Measurements from ENCODE around the gene KDM1B.
A peak's percentile ranks its signal among the peaks of the same experiment; 100 is the strongest.
"Not testable (repeated sequence)": the region's sequence is repeated elsewhere in the genome, so short reads cannot be mapped to it uniquely, and the experiment has no call there.

The KDM1B gene

DNA sequence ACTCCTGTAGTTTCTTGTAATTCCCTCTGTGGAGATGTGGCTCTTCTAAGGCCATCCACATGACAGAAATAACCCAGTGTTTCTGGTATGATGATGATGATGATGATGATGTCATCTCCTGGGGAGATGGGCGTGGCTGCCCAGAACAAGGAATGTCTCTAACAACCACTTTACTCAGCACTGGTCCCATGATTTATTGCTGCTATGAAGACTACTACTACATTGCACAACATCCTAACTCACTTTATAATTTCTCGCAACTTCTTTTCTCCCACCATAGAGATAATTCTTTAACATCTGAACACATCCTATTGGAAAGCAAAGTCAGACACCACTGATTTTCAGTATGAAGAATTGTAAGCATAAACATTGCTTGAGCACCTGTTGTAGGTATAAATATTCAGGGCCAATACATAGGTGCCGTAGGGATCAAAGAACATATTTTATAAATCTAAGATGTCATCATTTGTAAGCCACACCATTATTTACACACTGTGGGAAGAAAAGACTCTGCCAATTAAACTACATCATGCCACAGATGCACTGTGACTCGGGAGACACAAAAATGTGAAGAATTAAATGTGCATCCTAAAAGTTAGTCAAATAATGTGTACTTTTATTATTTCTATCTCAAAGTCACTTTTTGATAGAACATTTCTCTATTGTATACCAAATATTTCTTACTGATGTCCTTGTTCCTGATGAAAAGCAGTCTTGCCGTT is 6.8 kb upstream of the KDM1B start:
- ATAC-seq (no peak), DNase-seq (no peak)

DNA sequence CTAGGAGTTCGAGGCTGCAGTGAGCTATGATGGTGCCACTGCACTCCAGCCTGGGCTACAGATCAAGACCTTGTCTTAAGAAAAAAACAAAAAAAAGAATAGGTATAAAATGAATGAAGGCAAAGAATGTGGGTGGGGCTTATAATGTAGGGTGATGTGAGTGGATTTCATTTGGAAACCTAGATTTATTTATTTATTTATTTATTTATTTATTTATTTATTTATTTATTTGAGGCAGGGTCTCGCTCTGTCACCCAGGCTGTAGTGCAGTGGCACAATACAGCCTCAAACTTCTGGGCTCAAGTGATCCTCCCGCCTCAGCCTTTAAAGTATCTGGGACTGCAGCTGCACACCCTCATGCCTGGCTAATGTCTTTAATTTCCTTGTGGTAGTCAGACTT is 3.8 kb upstream of the KDM1B start:
- not testable (repeated sequence) for DNase-seq, ATAC-seq

DNA sequence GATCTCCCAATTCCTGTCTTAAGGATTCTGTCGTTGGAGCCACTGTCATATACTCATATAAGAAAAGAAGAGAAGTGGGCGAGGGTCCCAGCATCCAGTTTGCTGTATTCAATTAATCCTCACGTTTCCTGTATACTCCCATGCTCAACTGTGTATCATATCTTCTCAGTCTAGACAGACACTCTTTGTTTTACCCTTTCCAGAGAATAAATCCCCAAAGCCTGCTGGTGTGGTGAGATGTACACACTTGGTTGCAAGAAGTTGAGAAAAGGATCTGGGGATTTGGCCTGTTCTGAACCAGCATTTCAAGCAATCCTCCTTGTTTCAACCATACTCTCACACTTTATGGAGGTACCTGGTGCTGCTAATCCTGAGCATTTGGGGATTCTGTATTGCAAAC is 3.4 kb upstream of the KDM1B start:
- ATAC-seq: no peak

DNA sequence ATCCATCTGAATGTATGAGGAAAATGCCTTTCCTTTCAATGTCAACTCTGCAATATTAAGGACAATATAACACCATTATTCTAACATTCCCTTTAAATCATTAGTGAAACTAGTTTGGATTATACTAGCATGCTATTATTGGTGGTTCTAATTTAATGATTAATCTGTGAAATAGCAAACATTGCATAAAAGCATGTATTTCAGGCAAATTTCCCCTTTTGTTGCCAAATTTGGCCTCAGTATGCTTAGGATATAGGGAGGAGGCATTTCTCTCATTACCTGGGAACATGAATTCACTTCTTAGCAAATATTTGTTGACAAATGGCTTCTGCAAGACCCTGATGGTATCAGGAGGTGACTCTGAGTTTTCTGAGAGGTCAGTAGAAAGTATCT is 1.9 kb upstream of the KDM1B start:
- DNase-seq: no peak
- no peak for ATAC-seq

More for the DNA sequence above, 3.4 kb upstream of the KDM1B start:
- no peak for DNase-seq

DNA sequence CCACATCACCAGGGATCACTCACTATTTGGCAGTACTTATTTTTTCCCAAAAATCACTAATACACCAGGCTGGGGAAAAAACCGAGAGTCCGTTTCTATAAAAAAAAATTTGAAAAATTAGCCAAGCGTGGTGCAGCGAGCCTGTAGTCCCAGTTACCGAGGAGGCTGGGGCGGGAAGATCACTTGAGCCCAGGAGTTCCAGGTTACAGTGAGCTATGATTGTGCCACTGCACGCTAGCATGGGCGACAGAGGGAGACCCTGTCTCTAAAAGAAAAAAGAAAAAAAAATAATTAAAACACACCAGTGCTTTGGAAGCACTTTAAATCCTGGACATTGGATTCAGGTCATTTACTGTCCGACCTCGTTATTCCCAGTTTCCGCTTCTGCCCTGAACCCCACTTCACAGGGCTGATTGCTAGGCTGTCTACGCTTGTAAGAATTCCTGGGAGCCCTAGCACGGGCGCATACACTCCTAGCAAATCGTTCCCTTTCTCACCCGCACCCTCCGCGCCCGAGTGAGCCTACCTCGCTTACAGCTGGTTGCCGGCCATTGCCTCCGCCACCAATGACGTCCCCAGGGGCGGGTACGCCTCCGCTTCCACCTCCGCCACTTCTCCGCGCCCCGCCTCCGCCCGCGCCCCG is 594 bp upstream of the KDM1B start, which contains the start of gene TPMT:
TSS of gene TPMT (minus strand) at position 571 of the 643 bp plus-strand sequence. CDS start 5,950 bp downstream, outside the sequence.
- ATAC-seq: no peak
- DNase-seq: peak; percentile 16

DNA sequence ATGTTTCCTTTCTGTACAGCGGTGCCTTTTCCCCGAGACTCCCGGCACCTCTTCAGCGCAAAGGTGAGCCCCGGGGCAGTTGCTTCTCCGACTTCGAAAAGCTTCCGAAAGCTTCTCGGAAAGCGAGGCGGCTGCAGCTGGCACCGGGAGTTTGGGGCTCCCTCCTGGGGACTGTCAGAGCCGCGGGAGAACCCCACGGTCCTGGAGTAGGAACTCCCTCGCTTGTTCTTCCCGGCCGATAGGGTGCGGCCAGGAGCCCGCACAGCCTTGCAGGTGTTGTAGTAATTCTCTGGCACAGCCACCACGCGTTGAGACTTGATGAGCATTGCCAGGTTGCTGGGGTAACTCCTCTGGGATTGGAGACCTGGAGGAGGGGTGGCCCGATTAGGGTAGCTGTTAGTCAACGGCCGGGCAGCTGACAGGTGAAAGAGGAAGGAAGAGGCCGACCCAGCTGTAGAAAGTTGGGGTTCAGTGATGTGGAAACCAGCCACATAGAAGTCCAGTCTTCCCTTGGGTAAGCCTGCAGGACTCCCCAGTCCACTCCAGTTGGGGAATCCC is 721 bp downstream of the KDM1B start:
- DNase-seq: peak; percentile 57
- ATAC-seq: peak; percentile 12

DNA sequence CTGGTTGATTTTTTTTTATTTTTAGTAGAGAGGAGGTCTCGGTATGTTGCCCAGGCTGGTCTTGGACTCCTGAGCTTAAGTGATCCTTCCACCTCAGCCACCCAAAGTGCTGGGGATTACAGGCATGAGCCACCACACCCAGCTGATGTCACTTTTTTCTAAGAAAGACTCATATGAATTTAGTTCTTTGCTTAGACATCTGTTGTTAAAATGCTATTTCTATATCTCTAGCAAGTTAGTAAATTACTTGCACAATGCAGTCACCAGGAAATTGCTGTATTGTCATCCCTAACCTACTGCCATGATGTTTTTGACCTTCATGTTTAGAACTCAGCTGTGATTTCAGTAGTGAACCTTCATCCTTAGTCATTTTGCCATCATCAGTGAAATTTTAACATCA is 5.7 kb downstream of the KDM1B start:
- ATAC-seq (no peak), DNase-seq (no peak)

DNA sequence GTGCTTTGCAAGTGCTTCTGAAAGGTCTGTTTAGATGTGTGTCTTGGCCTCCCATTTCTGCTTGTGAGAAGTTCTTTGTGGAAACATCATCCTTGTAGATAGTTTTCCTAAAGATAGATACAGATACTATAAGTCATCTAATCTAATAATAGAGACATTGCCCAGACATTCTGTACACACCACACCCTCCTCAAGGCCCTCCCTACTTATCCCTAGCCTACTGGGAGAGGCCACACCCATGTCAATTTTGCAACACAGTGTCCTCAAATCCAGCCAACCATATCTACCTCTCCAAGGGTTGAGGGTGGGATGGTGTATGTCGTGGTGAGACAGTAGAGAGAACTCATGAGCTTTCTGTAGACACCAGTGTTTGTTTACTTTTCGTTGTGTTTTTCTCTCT is 6.2 kb downstream of the KDM1B start:
- ATAC-seq (no peak), DNase-seq (no peak)

DNA sequence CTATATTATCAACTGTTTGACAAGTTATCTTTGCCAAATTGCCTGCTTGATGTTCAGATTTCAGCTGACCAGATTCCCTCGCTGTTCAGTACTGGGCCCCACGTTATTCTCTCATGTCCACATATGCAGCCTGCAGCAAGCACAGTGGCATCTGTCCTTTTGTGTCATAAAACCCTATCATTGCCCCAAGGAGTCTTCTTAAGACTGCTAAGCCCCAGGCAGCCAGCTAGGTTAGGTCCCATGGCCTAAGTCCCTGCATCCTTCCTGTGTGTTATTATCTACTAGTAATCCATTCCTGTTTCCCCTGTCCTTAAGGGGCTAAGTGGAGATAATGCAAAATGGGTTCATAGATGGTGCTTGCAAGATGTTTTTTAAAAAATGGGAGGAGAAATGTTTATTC is 7.2 kb downstream of the KDM1B start:
- no peak for DNase-seq
- no peak for ATAC-seq

DNA sequence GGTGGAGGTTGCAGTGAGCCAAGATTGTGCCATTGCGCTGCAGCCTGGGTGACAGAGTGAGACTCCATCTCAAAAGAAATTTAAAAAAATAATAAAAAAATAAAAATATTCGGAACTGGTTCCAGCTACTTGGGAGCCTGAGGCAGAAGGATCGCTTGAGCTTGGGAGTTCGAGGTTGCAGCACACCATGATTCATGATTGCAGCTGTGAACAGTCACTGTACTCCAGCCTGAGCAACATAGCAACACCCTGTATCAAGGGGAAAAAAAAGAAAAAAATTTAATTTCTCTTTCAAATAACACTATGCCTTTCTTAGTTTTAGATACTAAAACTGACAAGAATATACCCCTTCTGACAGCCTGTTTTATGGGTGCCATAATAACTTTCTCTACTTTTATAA is 10.5 kb downstream of the KDM1B start:
- ATAC-seq: no peak

DNA sequence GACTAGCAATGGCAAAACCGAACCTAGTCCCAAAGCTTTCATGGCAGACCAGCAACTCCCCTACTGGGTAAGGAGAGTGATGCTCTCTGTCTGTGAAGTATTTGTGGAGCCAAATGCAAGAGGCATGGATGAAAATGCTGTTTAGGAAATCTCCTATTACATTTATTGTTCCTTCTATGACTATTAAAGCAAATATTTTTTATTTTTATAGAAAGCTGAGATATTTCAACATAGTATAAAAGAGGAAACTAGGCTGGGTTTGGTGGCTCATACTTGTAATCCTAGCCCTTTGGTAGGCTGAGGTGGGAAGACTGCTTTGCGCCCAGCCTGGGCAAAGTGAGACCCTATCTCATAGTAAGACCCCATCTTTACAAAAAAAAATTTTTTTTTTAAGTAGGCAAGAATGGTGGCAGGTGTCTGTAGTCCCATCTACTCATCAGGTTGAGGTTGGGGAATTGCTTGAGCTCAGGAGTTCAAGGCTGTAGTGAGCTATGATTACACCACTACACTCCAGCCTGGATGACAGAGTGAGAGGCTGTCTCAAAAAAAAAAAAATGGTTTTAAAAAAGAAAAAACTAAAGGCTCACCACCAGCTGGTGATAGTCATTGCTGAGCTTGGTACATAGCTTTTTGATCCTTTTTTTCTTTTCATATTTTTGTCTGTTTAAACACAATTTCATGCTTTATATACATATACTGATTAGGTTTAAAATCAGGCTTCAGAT is 11.3 kb downstream of the KDM1B start:
- ATAC-seq: no peak
- DNase-seq: no peak

More for the DNA sequence above, 10.5 kb downstream of the KDM1B start:
- no peak for DNase-seq

DNA sequence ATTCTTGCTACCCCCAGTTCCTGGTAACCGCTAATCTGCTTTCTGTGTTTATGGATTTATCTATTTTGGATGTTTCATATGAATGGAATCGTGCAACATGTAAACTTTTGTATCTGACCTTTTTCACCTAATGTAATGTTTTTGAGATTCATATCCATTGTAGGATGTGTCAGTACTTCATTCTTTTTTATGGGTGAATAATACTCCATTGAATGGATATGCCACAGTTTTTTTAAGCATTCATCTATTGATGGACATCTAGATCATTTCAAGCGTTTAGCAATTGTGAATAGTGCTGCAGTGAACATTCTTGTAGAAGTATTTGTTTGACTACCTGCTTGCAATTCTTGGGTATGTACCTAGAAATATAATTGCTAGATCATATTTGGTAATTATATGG is 13.0 kb downstream of the KDM1B start:
- ATAC-seq: no peak
- DNase-seq: no peak

DNA sequence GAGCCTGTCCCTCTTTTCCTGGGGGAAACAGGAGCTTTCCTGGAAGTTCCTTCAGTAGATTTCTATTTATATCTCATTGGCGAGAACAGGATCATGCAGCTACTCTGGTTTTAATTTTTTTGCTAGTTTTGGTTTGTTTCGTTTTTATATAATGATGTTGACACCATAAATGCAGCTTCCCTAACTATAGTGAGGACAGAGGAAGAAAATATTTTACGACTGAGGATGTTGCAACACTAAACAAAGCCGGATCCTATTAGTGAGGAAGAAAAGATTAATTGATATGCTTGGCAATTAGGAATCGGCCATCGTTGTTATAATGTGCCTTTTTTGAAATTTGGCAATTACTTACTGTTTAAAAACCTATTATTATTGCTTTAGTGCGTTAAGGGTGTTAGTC is 16.6 kb downstream of the KDM1B start:
- ATAC-seq: no peak
- DNase-seq: no peak

DNA sequence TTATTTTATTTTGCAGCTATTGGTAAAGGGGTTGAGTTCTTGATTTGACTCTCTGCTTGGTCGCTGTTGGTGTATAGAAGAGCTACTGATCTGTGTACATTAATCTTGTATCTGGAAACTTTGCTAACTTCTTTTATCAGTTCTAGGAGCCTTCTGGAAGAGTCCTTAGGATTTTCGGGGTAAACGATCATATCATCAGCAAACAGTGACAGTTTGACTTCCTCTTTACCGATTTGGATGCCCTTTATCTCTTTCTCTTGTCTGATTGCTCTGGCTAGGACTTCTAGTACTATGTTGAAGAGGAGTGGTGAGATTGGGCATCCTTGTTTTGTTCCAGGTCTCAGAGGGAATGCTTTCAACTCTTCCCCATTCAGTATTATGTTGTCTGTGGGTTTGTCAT is 21.0 kb downstream of the KDM1B start:
- DNase-seq: not testable (repeated sequence)

DNA sequence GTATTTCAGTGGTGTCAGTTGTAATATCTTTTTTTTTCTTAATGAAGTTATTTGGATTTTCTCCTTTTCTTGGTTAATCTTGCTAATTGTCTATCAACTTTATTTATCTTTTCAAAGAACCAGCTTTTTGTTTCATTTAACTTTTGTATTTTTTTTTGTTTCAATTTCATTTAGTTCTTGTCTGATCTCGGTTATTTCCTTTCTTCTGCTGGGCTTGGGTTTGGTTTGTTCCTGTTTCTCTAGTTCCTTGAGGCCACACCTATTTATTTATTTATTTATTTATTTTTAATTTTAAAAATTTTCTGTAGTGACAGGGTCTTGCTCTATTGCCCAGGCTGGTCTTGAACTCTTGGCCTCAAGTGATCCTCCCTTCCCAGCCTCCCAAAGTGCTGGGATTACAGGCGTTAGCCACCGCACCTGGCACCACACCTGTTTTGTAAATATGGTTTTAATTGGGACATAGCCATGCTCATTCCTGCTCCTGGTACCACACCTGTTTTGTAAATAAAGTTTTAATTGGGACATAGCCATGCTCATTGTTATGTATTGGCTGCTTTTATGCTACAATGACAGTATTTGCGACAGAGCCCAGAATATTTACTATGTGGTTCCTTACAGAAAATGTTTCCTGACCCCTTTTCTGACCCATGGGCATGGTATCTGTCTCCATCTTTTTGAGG is 22.2 kb downstream of the KDM1B start:
- DNase-seq: no peak
- no peak for ATAC-seq

More for the DNA sequence above, 21.0 kb downstream of the KDM1B start:
- ATAC-seq: not testable (repeated sequence)

DNA sequence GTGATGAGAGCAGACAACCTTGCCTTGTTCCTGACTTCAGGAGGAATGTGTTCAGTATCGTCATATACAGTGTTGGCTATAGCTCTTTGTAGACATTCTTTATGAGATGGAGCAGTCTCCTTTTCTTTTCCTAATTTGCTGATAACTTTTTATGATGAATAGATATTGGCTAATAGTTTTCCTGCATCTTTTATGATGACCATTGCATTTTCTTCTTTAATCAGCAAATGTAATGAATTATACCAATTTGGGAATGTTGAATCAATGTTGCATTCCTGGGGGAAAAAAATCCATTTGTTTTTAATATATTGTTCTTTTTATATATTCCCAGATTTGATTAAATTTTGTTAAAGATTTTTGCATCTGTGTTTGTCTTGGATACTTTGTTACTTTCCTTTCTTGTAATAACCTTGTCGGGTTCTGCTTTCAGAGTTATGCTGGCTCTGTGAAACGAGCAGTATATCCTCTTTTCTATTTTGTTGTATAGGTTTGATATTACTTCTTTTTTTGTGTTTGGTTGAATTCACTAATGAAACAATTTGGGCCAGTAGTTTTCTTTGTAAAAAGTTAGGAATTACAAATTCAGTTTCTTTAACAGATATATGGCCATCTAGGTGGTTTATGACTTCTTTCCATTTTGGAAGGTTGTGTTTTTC is 23.9 kb downstream of the KDM1B start:
- no peak for ATAC-seq

DNA sequence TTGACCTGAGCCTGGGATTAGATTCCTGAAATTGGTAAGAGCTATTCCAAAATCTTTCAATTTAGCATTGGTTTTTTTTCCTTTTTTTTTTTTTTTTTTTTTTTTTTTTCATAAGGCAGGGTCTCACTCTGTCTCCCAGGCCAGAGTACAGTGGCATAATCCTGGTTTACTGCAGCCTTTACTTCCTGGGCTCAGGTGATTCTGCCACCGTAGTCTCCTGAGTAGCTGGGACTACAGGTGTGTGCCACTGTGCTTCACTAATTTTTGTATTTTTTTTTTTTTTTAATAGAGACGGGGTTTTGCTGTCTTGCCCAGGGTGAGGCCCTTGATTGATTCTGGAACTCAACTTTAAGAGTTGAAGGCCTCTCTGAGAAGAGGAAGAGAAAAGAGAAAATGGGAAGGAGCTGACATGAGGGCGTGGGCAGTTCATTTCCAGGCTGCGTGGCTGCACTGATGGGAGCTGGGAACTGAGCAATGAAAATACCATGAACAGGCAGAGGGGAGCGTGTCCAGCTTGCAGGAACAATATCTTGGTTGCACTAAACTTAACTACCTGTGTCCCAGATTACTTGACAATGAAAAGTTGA is 24.6 kb downstream of the KDM1B start:
- ATAC-seq: no peak
- no peak for DNase-seq

More for the DNA sequence above, 23.9 kb downstream of the KDM1B start:
- DNase-seq: no peak

DNA sequence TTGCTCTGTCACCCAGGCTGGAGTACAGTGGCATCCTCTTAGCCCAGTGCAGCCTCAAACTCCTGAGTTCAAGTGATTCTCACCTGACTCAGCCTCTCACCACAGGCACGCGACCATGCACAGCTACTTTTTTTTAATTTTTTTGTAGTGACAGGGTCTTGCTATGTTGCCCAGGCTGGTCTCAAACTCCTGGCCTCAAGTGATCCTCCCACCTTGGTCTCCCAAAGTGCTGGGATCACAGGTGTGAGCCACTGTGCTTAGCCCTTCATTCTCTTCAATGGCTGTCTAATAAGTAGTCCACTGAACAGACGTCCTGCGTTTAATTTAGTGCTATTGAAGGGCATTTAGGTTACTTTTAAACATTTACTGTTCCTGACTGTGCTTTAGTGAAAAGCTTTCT is 27.3 kb downstream of the KDM1B start:
- ATAC-seq (no peak), DNase-seq (no peak)

DNA sequence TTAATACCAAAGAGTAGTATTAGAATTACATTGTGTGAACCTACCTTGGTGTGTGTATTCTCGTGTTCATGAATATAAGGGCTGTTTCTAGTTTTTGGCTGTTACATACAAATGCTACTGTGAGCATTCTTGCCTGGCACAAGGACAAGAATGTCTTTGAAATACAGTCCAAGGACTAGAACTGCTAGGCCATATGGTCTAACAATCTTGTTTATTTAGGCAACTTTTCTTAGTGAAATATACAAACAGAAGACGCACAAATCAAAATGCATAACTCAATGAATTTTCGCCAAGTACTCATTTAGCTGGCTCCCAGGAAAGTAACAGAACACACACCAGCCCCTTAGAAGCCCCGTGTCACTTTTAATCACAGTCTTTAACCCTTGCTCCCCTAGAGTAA is 28.5 kb downstream of the KDM1B start:
- DNase-seq: no peak
- no peak for ATAC-seq

DNA sequence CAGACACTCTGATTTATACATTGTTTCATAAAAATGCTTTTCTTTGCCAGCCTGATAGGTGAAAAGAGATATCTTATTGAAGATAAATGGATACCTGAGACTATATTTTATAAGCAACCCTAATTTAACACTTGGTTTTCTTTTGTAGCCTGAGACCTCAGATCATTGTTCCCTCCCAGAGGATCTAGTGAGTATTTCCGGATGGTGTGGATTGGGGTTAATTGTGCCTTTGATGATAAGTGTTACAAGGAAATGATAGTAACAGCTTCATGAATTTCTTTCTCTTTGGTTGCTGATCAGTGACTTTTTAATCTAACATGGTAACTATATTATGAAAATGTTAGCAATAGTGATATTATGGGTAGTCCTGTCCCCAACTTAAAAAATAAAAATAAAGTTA is 30.4 kb downstream of the KDM1B start:
- DNase-seq (no peak), ATAC-seq (no peak)

DNA sequence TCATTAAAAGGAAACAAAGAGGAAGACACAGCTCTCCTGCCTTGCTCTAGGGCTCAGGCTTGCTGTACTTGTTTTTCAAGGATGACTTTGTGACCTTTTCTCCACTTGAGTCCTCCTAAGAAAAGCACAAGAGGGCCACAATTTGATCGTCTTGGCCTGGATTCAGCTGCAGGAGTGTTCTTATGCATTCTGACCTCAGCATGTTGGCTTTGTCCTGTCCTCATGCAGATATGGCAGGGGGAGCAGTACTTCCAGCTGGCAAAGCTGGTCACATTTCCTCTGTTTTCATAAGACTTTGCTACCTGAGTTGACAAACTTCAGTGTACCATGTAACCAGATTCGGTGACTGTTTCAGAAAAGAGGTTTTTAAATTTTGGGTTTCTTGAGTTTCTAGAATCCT is 30.8 kb downstream of the KDM1B start:
- DNase-seq (no peak), ATAC-seq (no peak)

All from stimulated activated naive CD8-positive, alpha-beta T cell treated with anti-CD3 and anti-CD28 coated beads, Interleukin-15, Interleukin-2, amounts not matched to agents 100 U/mL and 50 U/mL, for 24 hours (primary cell).